KMS-11 (cell line): ENCODE measurements around the gene CYTH3.
"Not testable (repeated sequence)": the region's sequence is repeated elsewhere in the genome, so short reads cannot be mapped to it uniquely, and the experiment has no call there.

Experiments
- H2AFZ ChIP-seq: fragments of 200-600 bp; sonication (generic); 2 replicates; pipeline ENCODE4 v1.6.1; 2016; ENCODE audit warnings: antibody characterized with exemption, mixed run types, low read depth
- H3K27ac ChIP-seq: fragments of 200-600 bp; sonication (generic); 2 replicates; pipeline ENCODE4 v1.6.1; 2016; ENCODE audit warnings: mild to moderate bottlenecking, mixed run types
- H3K27me3 ChIP-seq: fragments of 200-600 bp; sonication (generic); 2 replicates; pipeline ENCODE4 v1.6.1; 2017; ENCODE audit warnings: mild to moderate bottlenecking, low read depth, mixed run types, moderate library complexity; ENCODE audit not compliant: insufficient read depth
- H3K36me3 ChIP-seq: fragments of 200-600 bp; sonication (generic); 2 replicates; pipeline ENCODE4 v1.6.1; 2017; ENCODE audit warnings: mild to moderate bottlenecking, mixed run types; ENCODE audit not compliant: insufficient read depth
- H3K4me1 ChIP-seq: fragments of 200-600 bp; sonication (generic); 2 replicates; pipeline ENCODE4 v1.6.1; 2016; ENCODE audit warnings: mild to moderate bottlenecking, low read depth, mixed run types; ENCODE audit not compliant: poor library complexity, severe bottlenecking
- H3K4me2 ChIP-seq: fragments of 200-600 bp; sonication (generic); 2 replicates; pipeline ENCODE4 v1.7.0; 2016; ENCODE audit warnings: mild to moderate bottlenecking, mixed run types
- H3K4me3 ChIP-seq: fragments of 200-600 bp; sonication (generic); IDR thresholded peaks from 2 replicates; pipeline ENCODE4 v1.6.1; 2017; ENCODE audit warnings: low read depth, low read length, mixed read lengths; ENCODE audit not compliant: insufficient read depth
- H3K79me2 ChIP-seq: fragments of 200-600 bp; sonication (generic); 2 replicates; pipeline ENCODE4 v1.6.1; 2016; ENCODE audit warnings: low read depth, mixed run types; ENCODE audit not compliant: insufficient read depth
- H3K9ac ChIP-seq: fragments of 200-600 bp; sonication (generic); 2 replicates; pipeline ENCODE4 v1.6.1; 2016; ENCODE audit warnings: mild to moderate bottlenecking, mixed run types
- H4K20me1 ChIP-seq: fragments of 200-600 bp; sonication (generic); 2 replicates; pipeline ENCODE4 v1.6.1; 2016; ENCODE audit warnings: mild to moderate bottlenecking, mixed run types; ENCODE audit not compliant: insufficient read depth
- TF ChIP-seq, protein P1 (sequence below): fragments of 200-600 bp; sonication (generic); conservative IDR thresholded peaks from 2 replicates; pipeline ENCODE4 v1.6.1; 2017; ENCODE audit warnings: low read depth, mild to moderate bottlenecking, antibody characterized with exemption, low read length, moderate library complexity, mixed read lengths

CYTH3 gene

DNA sequence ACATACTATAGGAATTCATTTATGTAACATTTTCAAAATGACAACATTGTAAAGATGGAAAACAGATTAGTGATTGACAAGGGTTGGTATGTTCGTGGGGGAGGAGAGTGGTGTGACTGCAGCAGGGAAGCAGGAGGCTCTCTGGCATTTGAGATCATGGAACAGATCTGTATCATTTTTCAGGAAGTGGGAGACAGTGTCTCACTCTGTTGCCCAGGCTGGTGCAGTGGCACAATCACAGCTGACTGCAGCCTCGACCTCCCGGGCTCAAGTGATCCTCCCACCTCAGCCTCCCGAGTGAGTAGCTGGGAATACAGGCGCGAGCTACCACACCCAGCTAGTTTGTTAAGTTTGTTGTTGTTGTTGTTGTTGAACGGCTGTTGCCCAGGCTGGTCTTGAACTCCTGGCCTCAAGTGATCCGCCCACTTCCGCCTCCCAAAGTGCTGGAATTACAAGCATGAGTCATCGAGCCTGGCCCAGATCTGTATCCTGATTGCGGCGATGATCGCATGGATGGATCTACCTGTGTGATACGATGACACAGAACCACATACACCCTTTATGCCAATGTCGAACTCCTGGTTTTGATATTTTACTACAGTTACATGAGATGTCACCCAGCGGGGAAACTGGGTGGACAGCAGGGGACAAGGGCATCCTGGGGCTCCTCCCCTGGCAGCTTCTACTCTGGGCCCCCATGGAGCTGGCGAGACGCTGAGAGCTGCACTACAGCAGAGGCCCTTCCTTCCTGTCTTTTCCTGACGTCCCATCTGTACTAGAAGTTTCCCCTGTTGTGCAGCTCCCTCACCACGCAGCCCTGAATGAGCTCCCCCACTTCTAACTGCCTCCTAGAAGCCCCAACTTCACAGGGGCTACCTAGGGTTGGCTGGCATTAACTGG, 12.3 kb upstream of the CYTH3 start:
- Histone ChIP-seq H4K20me1 (no peaks in the 10 kb centered on the region), H3K9ac (no peak overlapping the region), H3K4me3 (no peak overlapping the region), H3K4me2 (no peak overlapping the region), H2AFZ (no peak overlapping the region), H3K79me2 (no peaks in the 10 kb centered on the region), H3K4me1 (no peaks in the 10 kb centered on the region), H3K27me3 (no peaks in the 10 kb centered on the region), H3K27ac (no peak overlapping the region), H3K36me3 (no peaks in the 10 kb centered on the region)
- TF ChIP-seq, protein P1, sequence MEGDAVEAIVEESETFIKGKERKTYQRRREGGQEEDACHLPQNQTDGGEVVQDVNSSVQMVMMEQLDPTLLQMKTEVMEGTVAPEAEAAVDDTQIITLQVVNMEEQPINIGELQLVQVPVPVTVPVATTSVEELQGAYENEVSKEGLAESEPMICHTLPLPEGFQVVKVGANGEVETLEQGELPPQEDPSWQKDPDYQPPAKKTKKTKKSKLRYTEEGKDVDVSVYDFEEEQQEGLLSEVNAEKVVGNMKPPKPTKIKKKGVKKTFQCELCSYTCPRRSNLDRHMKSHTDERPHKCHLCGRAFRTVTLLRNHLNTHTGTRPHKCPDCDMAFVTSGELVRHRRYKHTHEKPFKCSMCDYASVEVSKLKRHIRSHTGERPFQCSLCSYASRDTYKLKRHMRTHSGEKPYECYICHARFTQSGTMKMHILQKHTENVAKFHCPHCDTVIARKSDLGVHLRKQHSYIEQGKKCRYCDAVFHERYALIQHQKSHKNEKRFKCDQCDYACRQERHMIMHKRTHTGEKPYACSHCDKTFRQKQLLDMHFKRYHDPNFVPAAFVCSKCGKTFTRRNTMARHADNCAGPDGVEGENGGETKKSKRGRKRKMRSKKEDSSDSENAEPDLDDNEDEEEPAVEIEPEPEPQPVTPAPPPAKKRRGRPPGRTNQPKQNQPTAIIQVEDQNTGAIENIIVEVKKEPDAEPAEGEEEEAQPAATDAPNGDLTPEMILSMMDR: no peak

DNA sequence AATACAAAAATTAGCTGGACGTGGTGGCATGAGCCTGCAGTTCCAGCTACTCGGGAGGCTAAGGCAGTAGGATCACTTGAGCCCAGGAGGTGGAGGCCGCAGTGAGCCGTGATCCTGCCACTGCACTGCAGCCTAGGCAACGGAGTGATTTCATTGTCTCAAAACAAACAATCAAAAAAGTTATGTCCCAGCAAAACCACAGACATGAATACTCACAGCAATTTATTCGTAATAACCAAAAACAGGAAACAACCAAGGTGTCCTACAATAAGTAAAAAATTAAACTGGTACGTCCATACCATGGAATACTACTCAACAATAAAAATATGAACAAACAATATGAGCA, 11.6 kb upstream of the CYTH3 start:
- Histone ChIP-seq H3K36me3 (no peaks in the 10 kb centered on the region), H3K4me3 (no peak overlapping the region), H2AFZ (no peak overlapping the region), H3K9ac (no peak overlapping the region), H3K27ac (no peak overlapping the region), H3K79me2 (no peaks in the 10 kb centered on the region), H4K20me1 (no peaks in the 10 kb centered on the region), H3K4me2 (no peak overlapping the region), H3K27me3 (no peaks in the 10 kb centered on the region), H3K4me1 (no peaks in the 10 kb centered on the region)
- TF ChIP-seq, protein P1: no peak

DNA sequence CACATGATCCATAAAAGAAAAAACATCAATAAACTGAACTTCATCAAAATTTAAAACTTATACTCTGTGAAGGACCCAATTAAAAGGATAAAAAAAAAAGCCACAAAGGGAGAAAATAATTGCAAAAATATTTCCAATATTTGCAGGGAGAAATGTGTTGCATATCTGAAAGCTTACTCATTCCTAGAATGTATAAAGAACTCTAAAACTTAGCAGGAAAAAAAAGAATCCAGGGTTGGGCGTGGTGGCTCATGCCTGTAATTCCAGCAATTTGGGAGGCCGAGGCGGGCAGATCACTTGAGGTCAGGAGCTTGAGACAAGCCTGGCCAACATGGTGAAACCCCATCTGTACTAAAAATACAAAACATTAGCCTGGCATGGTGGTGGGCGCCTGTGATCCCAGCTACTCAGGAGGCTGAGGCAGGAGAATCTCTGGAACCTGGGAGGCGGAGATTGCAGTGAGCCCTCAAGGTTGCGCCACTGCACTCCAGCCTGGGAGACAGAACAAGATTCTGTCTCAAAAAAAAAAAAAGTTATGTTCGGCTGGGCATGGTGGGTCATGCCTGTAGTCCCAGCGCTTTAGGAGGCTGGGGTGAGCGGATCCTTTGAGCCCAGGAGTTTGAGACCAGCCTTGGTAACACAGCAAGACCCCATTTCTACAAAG, 11.1 kb upstream of the CYTH3 start:
- H3K4me3 ChIP-seq, H3K4me1 ChIP-seq, H3K27me3 ChIP-seq, H3K79me2 ChIP-seq, H2AFZ ChIP-seq, H3K9ac ChIP-seq, H3K4me2 ChIP-seq, H3K27ac ChIP-seq, H4K20me1 ChIP-seq, H3K36me3 ChIP-seq: not testable (repeated sequence)

DNA sequence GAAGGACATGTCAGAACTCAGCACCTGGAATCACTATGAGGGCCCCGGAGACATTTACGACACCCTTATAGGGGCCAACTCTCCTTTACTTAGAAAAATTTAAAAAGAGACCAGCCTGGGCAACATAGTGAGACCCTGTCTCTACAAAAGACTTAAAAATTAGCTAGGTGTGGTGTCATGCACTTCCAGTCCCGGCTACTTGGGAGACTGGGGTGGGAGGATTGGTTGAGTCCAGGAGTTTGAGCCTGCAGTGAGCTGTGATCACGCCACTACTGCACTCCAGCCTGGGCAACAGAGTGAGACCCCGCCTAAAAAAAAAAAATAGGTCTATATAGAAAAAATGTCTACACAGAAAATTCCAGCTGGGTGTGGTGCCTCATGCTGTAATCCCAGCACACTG, 7.5 kb upstream of the CYTH3 start:
- H4K20me1 ChIP-seq: no peaks in the 10 kb centered on the region
- H3K27me3 ChIP-seq: no peaks in the 10 kb centered on the region
- no peaks in the 10 kb centered on the region for H3K79me2 ChIP-seq
- TF ChIP-seq, protein P1: no peak
- H3K4me1 ChIP-seq: no peaks in the 10 kb centered on the region
- no peak overlapping the region for H2AFZ ChIP-seq
- H3K36me3 ChIP-seq: no peaks in the 10 kb centered on the region
- no peak overlapping the region for H3K4me2 ChIP-seq
- H3K9ac ChIP-seq: no peak overlapping the region
- no peak overlapping the region for H3K4me3 ChIP-seq
- H3K27ac ChIP-seq: no peak overlapping the region

DNA sequence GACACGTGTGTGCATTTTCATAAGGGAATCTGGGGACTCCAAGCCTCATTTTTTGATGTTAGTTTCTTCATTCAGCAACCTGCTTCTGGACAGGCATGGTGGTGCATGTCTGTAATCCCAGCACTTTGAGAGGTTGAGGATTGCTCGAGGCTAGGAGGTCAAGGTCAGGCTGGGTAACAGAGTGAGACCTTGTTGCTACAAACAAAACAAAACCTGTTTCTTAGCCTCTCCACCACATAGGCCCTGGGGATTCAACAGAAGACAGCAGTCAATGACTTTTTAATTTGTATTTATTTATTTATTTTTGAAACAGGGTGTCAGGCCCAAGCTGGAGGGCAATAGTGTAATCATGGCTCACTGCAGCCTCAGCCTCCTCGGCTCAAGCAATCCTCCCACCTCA, 6.9 kb upstream of the CYTH3 start:
- Histone ChIP-seq H3K9ac (no peak overlapping the region), H3K36me3 (no peaks in the 10 kb centered on the region), H4K20me1 (no peaks in the 10 kb centered on the region), H2AFZ (no peak overlapping the region), H3K4me1 (no peaks in the 10 kb centered on the region), H3K27ac (no peak overlapping the region), H3K4me2 (no peak overlapping the region), H3K27me3 (no peaks in the 10 kb centered on the region), H3K4me3 (no peak overlapping the region), H3K79me2 (no peaks in the 10 kb centered on the region)
- TF ChIP-seq, protein P1: no peak
